ENCODE data around the gene HDLBP.

Gene HDLBP

DNA sequence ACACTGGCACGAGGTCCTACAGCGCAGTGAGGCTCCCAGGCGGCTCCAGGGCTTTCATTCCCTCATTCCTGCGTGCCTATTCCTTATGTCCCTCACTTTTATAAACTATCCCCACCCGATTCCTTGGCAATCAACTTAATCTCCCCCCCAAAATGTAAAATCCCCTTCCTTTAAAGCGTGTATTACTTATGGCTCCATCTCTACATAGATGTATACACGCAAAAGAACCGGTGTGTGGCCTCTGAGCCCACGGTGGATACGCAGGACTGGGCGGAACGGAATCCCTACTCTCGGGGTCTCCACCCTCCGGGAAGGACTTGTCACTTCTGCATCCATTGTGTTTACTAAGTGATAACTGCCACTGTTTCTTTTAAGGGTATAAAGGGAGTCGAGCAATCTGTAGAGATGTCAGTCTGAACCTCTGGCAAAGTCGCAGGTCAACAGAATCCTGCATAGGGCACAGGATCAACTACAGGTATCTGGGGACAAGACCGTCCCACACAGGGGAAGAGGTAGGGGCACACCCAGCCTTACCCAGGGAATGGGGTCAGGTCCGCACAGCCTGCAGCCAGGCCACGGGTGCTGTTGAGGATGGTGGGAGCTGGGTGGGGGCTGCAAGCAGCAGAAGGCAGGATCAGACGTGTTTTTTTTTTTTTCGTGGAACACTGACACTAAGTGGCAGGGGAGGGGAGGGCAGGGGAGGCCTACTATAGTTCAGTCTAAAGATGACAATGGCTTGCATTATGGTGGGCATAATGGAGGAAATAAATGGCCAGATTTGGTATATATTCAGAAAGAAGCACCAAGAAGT, 42.1 kb downstream of the HDLBP start:
- DNase-seq (ENCODE audit: low spot score) = no peak

DNA sequence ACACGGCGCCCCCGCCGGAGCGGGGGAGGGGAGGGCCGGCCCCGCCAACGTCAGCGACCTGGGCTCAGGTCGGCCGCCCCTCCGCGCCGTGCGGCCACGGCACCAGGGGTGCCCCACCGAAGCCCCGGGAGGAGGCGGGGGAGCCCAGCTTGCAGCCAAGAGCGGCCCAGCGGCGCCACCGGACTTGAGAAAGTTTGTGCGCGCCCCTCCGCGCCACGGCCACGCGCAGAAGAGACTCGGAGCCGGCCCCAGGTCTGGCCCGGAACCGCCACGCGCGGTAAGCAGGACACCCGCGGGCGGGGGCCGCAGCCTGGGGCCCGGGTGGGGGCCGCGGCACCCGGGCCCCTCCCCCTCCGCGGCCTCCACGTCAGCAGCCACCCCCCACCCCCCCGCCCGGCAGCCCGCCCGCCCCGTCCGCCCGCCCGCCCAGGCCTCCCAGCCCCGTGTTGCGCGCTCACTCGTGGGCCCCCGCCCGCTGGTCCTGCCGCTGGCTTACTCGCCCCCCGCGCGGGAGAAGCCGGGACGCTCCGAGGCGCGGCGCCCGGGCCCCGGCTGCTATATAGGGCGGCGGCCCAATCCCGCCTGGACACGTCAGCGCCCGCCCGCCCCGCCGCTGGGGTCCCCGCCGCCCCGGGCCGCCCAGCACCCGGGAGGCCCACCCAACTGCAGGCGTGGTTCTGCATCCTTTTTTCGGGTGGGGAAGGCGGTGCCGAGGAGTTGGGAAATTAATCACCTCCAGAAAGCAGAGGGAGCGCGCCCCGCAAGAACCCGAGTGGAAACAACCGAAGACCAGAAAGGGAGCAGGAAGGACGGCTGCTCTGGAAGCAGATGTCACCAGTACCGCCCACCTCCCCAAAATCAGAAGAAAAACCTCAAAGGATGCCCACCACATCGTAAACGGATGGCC, 42.9 kb downstream of the HDLBP start:
- peak; percentile 16 for DNase-seq (ENCODE audit: low spot score)

DNA sequence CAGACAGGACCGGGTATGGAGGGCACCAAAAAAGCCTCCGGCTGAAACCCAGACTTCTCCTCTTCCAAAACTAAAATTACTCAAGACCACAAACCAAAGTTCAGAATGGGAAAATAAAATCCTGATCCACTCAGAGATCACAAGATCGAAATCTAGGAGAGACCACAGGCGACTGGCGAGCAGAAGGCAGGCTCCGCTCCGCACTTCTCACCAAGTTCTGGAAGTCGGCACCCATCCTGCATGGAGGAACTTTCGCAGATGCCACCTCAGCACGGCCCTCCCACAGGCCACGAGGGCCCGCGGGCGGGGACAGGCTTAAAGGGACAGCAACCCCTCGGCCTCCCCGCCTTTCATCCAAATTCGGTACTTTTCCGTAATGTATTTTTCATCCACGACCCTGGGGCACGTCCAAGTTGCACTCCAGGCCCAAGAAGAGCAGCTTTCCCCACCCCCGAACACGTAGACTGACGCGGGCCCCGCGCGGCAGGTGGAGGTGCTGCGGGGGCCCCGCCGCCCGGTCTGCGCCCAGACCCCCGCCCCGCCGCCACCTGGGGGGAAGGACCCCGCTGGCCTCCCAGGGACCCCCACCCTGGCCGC, 43.7 kb downstream of the HDLBP start:
- peak; percentile 75 for DNase-seq (ENCODE audit: low spot score)

DNA sequence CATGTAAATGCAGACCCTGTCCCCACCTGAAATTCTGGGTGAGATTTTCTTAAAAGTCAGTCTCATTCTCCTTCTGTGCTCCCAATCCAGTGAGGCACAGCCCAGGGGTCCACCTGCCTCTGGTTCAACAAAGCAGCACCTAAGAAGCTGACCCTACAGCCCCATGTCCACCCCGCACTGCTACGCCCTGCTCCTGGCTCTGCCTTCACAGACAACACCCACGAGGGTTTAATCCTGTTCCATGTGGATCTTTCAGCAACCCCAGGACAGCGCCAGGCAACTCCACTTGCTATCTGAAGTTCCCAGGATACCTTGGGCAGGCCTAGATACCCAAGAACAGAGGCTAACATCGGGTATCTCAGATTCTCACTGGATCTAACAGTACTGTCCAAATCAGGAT, 44.9 kb downstream of the HDLBP start:
- no peak for DNase-seq (ENCODE audit: low spot score)

DNA sequence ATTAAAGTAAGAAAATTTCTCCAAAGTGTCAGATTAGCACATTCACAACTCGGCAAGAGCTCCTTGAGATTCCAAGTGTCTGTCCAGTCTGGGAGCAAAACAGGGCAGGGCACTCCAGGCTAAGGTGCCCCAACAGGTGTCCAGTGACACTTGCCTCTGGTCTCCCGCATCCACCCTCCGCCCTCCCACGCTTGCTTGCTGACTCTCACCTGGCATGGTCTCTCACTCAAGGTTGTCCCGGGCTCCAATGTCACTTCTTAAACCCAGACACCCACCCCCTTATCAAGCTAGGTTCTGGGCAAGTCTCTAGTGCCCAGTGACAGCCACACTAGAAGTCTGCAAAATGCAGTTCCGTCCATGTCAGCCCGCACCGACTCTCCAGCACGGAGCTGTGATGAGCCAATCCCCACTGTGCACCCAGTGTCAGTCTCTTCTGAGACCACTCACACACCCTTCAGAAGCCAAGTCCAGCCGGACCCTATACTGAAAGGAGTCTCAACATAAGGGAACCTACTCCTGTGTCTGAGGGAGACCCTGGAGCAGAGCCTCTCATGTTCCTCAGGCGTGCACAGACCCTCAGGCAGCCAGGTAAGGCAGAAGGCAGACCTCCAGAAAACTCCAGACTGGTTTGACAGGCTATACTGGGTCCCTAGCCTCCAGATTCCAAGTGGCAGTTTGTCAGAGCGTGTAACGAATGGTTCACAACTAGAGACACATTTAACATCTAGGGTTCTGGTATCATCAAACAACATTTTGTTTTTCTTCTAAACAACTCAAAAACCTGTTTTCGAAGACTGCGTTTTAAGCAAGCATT, 45.6 kb downstream of the HDLBP start:
- no peak for DNase-seq (ENCODE audit: low spot score)

DNA sequence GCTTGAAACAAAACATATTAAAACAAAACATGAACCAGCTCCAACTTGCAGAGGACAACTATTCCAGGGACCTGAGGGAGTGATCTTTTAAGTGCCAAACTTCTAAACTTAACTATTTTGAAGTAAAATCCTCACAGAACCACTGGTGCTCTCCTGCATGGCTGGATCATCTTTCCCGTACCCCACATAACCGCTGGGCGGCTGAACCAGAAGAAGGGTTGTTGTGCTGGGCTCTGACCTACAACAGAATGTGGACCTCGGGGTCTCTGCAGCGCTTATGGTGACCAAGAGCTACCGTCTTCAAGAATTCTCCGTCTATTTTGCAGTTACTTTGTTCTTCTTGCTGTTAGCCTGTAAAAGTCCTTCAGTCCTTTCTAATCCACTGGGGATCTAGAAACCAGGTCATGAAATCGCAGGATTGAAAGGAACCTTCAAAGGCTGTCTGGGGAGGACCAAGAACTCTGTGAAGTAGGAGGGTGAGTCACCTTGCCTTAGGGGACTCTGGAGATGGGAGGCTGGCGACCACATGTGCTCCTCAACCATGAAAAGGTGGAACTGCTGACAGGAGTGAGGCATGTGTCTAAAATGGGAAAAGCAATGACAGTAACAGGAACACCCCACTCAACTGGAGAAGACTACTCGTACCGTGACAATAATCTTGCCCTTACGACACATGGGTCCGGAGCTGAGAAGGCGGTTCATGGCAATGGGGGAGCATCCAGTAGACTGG, 46.6 kb downstream of the HDLBP start:
- no peak for DNase-seq (ENCODE audit: low spot score)

GRCh38 chr2:241268306-241268705, 47.2 kb downstream of the HDLBP start:
- no peak for DNase-seq (ENCODE audit: low spot score)

DNA sequence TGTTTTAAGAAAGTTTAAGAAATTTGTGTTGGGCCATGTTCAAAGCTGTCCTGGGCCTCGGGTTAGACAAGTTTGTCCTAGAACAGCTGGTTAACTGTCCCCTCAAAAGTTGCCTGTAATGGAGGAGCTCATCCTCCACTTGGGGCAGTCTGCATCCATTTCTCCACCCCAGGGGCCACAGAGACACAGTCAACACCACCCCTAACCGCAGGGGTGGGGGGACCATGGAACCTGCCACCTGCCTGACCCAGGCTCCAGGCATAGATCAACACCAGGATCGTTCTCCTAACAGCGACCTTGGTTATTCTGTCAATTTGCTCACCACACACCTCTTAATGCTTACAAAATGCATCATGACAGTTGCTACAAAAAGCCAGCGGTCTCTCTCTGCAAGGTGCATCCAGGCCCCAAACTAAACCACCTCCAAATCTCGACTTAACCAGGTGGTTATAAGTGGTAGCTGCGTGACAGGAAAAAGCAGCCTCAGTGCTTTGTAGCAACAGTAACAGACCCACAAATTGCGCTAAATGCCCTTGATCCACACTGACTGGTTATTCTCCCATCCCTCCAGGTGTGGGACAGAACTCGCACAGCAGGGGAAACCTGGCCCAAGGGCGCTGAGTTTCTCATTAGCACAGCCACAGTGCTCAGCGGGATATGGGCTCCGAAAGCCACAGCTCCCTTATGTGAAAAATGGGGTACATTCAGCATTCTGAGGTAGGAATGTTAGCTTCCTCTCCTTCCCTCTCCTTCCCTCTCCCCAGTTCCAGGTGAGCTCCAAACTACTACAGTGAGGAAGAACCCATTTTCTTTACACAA, 48.0 kb downstream of the HDLBP start:
- no peak for DNase-seq (ENCODE audit: low spot score)

GRCh38 chr2:241265506-241265905, 50.0 kb downstream of the HDLBP start:
- no peak for DNase-seq (ENCODE audit: low spot score)

DNA sequence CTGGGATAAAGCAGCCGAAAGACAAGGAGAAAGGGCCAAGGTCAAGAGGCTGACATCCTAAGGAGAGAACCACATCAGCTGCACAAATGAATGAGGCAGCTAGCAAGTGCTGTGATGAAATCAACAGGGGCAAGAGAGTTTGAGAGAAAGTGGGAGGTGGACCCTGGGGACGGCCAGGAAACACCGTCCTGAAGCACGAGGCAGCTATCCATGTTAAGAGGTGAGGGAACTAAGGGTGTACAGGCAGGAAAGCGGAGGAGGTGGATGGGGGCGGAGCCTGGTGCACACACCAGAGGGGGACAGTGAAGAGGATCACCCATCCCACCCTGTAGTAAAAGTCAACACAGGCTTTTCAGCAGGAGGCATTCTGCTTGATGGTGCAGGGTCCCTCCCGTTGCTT, 52.4 kb downstream of the HDLBP start:
- no peak for DNase-seq (ENCODE audit: low spot score)

- no peak for DNase-seq (ENCODE audit: low spot score)
Measured at GRCh38 chr2:241261628-241262027, 53.8 kb downstream of the HDLBP start.

DNA sequence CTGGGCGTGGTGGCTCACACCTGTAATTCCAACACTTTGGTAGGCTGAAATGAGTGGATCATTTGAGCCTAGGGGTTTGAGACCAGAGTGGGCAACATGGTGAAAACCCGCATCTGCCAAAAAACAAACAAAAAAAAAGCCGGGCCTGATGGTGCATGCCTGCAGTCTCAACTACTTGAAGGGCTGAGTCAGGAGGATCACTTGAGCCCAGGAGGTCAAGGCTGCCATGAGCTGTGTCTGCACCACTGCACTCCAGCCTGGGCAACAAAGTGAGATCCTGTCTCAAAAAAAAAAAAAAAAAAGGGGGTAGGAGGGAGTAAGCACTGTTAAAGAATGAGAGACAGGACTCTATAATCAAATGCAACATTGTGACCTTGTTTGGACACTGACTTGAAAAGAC, 54.6 kb downstream of the HDLBP start:
- no peak for DNase-seq (ENCODE audit: low spot score)

DNA sequence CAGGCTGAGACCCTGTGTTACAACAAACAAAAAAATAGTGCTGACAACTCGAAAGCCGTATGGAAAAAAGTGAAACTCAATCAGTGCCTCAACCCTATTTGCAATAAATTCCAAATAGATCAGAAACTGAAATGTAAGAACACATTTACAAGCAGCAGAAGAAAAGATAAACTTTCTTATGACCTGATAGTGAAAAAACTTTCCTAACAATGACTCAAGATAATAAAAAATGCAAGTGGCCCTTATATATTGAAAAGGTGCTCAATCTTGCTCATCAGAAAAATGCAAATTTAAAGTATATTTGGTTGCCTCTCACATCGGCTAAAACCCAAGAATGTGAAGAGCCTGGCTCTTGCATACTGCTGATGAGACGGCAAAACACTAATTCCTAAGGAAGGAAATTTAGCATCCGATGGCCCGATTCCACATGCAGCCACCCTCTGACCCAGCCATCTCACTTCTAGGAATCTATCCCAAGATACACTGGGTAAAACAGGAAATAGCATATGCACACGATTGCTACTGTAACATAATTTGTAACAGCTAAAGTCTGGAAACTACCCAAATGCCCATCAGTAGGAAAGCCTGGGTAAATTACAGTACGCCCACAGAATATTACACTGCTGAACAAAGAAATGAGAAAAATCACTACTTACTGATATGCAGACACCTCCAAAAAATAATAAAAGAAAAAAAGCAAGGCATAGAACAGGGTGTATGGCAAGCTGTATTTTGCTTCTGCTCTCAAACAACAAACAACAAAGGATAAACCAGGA, 56.8 kb downstream of the HDLBP start:
- no peak for DNase-seq (ENCODE audit: low spot score)

DNA sequence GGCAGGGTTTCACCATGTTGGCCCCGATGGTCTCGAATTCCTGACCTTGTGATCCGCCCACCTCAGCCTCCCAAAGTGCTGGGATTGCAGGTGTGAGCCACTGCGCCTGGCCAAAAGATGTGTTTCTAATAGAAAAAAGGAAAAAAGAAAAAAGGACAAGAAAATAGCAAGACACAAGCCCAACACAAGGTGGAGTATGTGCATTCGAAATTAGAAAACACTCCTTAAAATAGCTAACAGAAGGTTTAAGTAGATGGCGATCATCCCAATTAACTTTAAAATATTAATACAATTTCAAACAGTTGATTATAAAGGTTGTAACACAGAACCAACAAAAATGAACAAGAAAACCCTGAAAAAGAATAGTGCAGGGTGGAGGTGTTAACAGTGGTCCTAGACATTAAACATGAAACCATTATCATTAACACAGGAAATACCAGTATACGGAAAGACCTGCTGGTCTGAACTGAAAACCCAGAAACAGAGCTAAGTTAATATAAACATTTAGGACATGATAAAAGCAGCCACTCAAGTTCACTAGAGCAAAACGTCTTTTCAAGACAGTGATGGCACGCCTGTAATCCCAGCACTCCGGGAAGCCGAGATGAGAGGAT, 57.9 kb downstream of the HDLBP start:
- DNase-seq (ENCODE audit: low spot score) = no peak

- no peak for DNase-seq (ENCODE audit: low spot score)
Measured at GRCh38 chr2:241256168-241256545, 59.3 kb downstream of the HDLBP start.

DNA sequence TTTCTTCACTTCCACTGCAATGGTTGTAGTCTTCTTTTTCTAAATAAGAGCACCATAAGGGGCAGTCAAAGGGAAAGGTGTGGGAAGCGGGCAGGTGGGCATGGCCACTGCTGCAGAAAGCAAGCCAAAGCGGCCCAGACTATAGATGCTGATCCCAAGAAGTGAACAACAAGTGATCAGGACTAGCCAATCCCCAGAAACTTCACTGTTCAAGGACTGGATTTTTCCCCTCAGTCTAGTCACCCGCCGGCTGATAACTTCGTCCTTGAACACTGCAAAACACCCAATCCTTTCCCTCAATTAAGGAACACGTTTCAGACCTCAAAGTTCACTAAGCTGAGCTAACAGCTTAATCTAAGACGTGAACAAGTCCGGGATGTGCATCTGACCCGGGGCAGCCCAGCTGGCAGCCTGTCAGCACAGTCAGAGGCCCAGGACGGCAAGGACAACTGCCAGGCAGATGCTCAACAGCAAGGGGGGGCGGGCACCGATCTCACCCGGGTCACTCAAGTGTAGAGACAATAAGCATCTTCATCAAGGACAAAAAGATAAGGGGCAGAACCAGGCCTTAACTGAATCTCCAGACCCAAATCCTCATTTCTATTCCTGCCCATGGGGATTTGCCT, 59.8 kb downstream of the HDLBP start:
- no peak for DNase-seq (ENCODE audit: low spot score)

DNA sequence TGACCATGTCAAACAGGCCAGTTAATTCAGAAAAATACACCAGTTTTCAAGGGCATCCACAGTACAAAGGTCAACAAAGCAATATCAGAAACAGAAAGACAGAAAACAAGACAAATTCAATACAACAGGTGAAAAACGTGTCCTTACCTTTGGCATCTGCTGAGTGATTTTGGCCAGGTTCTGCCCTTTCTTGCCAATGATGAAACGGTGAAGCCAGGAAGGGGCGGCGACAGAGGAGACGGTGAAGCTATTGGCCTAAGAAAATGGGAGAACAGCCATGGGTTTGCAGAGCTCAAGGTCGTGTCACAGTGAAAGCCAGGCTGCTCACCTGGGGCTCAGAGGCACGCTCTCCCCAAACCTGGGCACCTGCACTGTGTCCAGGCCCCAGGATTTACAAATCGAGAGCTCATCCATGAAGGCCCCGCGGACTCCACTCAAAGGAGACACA, 60.5 kb downstream of the HDLBP start:
- no peak for DNase-seq (ENCODE audit: low spot score)

DNA sequence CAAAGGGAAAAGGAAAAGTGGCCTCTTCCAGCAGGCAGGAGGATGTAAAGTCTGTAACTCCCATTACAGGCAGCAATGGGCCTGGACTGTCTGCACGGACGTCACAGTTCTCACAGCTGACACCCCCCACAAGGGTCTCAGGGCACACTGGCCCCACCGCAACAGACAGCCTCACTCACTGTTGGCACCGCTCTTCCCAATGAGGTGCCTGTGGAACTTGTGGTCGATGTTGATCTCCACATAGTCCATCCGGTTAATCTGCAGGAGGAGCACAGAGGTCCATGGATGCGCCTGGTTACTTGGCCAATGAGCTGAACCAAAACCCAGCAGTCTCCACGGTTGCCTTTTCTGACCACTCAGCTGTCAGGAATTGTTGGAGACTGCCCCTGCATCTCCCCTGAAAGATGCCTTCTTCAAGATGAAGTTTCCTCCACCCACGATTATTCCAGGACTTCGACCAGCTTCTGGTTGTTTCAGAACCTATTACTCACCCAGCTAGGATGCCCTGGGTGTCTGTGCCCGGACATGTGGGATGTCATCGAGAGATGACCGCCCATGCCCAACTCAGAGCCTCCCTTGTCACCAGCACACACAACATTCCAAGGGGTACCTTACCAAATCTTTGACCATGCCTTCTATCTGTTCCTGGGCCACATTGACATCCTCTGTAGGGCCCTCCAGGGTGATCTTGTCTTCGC, 62.5 kb downstream of the HDLBP start:
- no peak for DNase-seq (ENCODE audit: low spot score)
